Transverse colon (tissue), 4 donors: ENCODE data around the gene SLC35B2. TPM values are rescaled to one million over a fixed set of nuclear protein-coding genes. Genes with fewer than 3 reads are reported as not detected.
A peak's percentile ranks its signal among the peaks of the same experiment; 100 is the strongest.

Experiments
- DNase-seq: peaks from one replicate; pipeline ENCODE4 v3.0.0-alpha.2; 2019
- H3K27ac ChIP-seq, 4 donors: fragments of 200-600 bp; sonication (generic); 2 replicates each; pipeline ENCODE4 v1.5.1; 2016 to 2018; ENCODE audit warnings: inconsistent platforms in 4 of 4
- H3K27me3 ChIP-seq: fragments of 200-600 bp; sonication (generic); 2 replicates; pipeline ENCODE4 v1.5.1; 2017; ENCODE audit warnings: inconsistent platforms
- H3K36me3 ChIP-seq, 4 donors: fragments of 200-600 bp; sonication (generic); 2 replicates each; pipeline ENCODE4 v1.5.1; 2017 to 2019; ENCODE audit warnings: inconsistent platforms in 4 of 4
- H3K4me1 ChIP-seq, 4 donors: fragments of 200-600 bp; sonication (generic); 2 replicates each; pipeline ENCODE4 v1.5.1; 2017 to 2020; ENCODE audit warnings: inconsistent platforms in 4 of 4
- H3K4me3 ChIP-seq, 4 donors: fragments of 200-600 bp; sonication (generic); 1 replicate in 1 of 4; 2 replicates in 3 of 4; pipeline versions ENCODE4 v1.5.1 to v1.6.1; 2017 to 2019; ENCODE audit warnings: inconsistent platforms in 4 of 4
- H3K9me3 ChIP-seq, 2 donors: fragments of 200-600 bp; sonication (generic); 2 replicates each; pipeline ENCODE4 v1.5.1; 2017 to 2019; ENCODE audit warnings: inconsistent platforms in 2 of 2
- CTCF ChIP-seq, 5 experiments: fragments of 200-600 bp in 3 of 5; fragments of 450-650 bp in 2 of 5; sonication (generic) in 3 of 5; IDR thresholded peaks; 1 replicate in 2 of 5; 2 replicates in 3 of 5; pipeline ENCODE4 v1.5.1; 2016 to 2017; ENCODE audit warnings: antibody characterized with exemption in 5 of 5, inconsistent platforms in 3 of 5, mild to moderate bottlenecking in 2 of 5, moderate library complexity in 1 of 5
- EP300 ChIP-seq: sonication (generic); formaldehyde crosslinking; IDR thresholded peaks from one replicate; pipeline ENCODE4 v1.6.1; 2017; ENCODE audit warnings: antibody characterized with exemption, low read depth
- POLR2A ChIP-seq: fragments of 450-650 bp; IDR thresholded peaks from one replicate; pipeline ENCODE4 v1.6.1; 2016; ENCODE audit warnings: antibody characterized with exemption, mild to moderate bottlenecking, moderate library complexity
- POLR2AphosphoS5 ChIP-seq, 3 donors: sonication (generic); formaldehyde crosslinking; IDR thresholded peaks; one replicate each; pipeline ENCODE4 v1.6.1; 2016; ENCODE audit warnings: antibody characterized with exemption in 3 of 3
- WGBS, 2 donors: methylation state at CpG; one replicate each; pipeline ENCODE4 v1.1.5; 2018; ENCODE audit warnings: low coverage in 1 of 2; 5-methylcytosine and 5-hydroxymethylcytosine counted together
- in situ Hi-C, 4 donors: fragments of 200-750 bp; cut with MboI; loops; one replicate each; pipeline versions ENCODE4 v1.15.0 to v1.15.1; 2017; ENCODE audit warnings: low sequenced_read_pairs in 3 of 4, low pct_ligation_motif_present in 1 of 4, low pct_unique_long_range_greater_than_20kb in 1 of 4
- intact Hi-C: fragments of 100-400 bp; cut with DNase I; formaldehyde crosslinking; loops from one replicate; pipeline ENCODE4 v1.15.1; 2023; ENCODE audit warnings: low total_unique reads
- total RNA-seq, 4 donors: library from RNA; depleted of rRNA; stranded (reverse); fragments of >200 nt; gene quantifications; one replicate each; pipeline ENCODE4 v1.1.0, GENCODE V29; 2016

The SLC35B2 gene
- total RNA-seq, 4 donors from 2014 or later: 9.0 to 36.4 (median 22.5) TPM

GRCh38 chr6:44250718-44251123 lies 6.6 kb downstream of the SLC35B2 start:
- H3K36me3 ChIP-seq: peaks cover 0 to 61% (median 28%) of the 10 kb centered on the region in 4 donors
- in situ Hi-C loops: no loop called here
- intact Hi-C loops: no loop called here
- H3K27me3 ChIP-seq: no peaks in the 10 kb centered on the region
- TF ChIP-seq POLR2AphosphoS5 (IDR thresholded peaks at IDR 0.05): no peak
- TF ChIP-seq CTCF (IDR thresholded peaks at IDR 0.05): no peak
- no peak for TF ChIP-seq POLR2A
- no peak for TF ChIP-seq EP300
- 42 to 73% methylated on average over 1 to 3 of the region's 3 CpGs for WGBS, 2 donors
- H3K9me3 ChIP-seq: no peaks in the 10 kb centered on the region
- peaks cover 4 to 27% (median 17%) of the 10 kb centered on the region in 4 donors for H3K4me1 ChIP-seq
- no peak overlapping the region for H3K27ac ChIP-seq
- H3K4me3 ChIP-seq: no peak overlapping the region
- no peak for DNase-seq

GRCh38 chr6:44250067-44250717 lies 7.1 kb downstream of the SLC35B2 start:
- 67 to 68% methylated on average over 6 of the region's 6 CpGs for WGBS, 2 donors
- intact Hi-C loops (no loop called here), in situ Hi-C loops (no loop called here)
- no peak for DNase-seq
- Histone ChIP-seq H3K9me3 (no peaks in the 10 kb centered on the region), H3K27me3 (no peaks in the 10 kb centered on the region), H3K27ac (no peak overlapping the region), H3K36me3 (peaks cover 0 to 61% (median 28%) of the 10 kb centered on the region in 4 donors), H3K4me1 (peaks cover 4 to 28% (median 17%) of the 10 kb centered on the region in 4 donors), H3K4me3 (no peak overlapping the region)
- TF ChIP-seq POLR2AphosphoS5 (IDR thresholded peaks at IDR 0.05): no peak
- TF ChIP-seq POLR2A: no peak
- TF ChIP-seq CTCF (IDR thresholded peaks at IDR 0.05): no peak
- no peak for TF ChIP-seq EP300

GRCh38 chr6:44249082-44249748 lies 8.1 kb downstream of the SLC35B2 start:
- in situ Hi-C loops (no loop called here), intact Hi-C loops (no loop called here)
- H3K4me1 ChIP-seq: peaks cover 4 to 28% (median 16%) of the 10 kb centered on the region in 4 donors
- no peak for DNase-seq
- peak overlapping the region in 1 of 4 donors; percentile 98 for H3K4me3 ChIP-seq
- H3K36me3 ChIP-seq: peaks cover 0 to 54% (median 23%) of the 10 kb centered on the region in 4 donors
- H3K9me3 ChIP-seq: no peaks in the 10 kb centered on the region
- no peaks in the 10 kb centered on the region for H3K27me3 ChIP-seq
- WGBS, 2 donors: 49 to 76% methylated on average over 4 to 9 of the region's 9 CpGs
- H3K27ac ChIP-seq: peak overlapping the region in 2 of 4 donors; percentile 93 to 94
- TF ChIP-seq CTCF (IDR thresholded peaks at IDR 0.05) (no peak), POLR2AphosphoS5 (IDR thresholded peaks at IDR 0.05) (no peak), POLR2A (no peak), EP300 (no peak)

GRCh38 chr6:44248579-44248978 lies 8.7 kb downstream of the SLC35B2 start:
- intact Hi-C loops: no loop called here
- H3K27me3 ChIP-seq: no peaks in the 10 kb centered on the region

More at GRCh38 chr6:44248579-44248978, 8.7 kb downstream of the SLC35B2 start:
- Histone ChIP-seq H3K4me1 (peaks cover 4 to 28% (median 16%) of the 10 kb centered on the region in 4 donors), H3K27ac (peak overlapping the region; percentile 93 to 99 (median 95)), H3K9me3 (no peaks in the 10 kb centered on the region), H3K4me3 (peak overlapping the region in 3 of 4 donors; percentile 77 to 98 (median 89)), H3K36me3 (peaks cover 0 to 48% (median 20%) of the 10 kb centered on the region in 4 donors)
- in situ Hi-C loops: no loop called here
- 3 to 18% methylated on average over 1 of the region's 1 CpG for WGBS, 2 donors
- no peak for DNase-seq
- TF ChIP-seq CTCF (IDR thresholded peaks at IDR 0.05): no peak
- no peak for TF ChIP-seq POLR2AphosphoS5 (IDR thresholded peaks at IDR 0.05)
